Neural progenitor cell (in vitro differentiated cells): ENCODE results near the gene PPP1R37.

ENCODE experiments used
- CTCF ChIP-seq: fragments of 200-600 bp; sonication (generic); IDR thresholded peaks from 2 replicates; pipeline ENCODE4 v1.5.1; 2017; ENCODE audit warnings: antibody characterized with exemption, mild to moderate bottlenecking
- EZH2 ChIP-seq: fragments of 200-600 bp; sonication (generic); IDR thresholded peaks from 2 replicates; pipeline ENCODE4 v1.6.1; 2017; ENCODE audit warnings: antibody characterized with exemption, mild to moderate bottlenecking, moderate library complexity

- TF ChIP-seq CTCF (no peak), EZH2 (no peak)
These were observed 79.2 kb downstream of the PPP1R37 start for GRCh38 chr19:45172173-45172572.
